Uterine smooth muscle cell (primary cell): ENCODE results near the gene MAP3K7CL. TPM values are rescaled to one million over a fixed set of nuclear protein-coding genes. Genes with fewer than 3 reads are reported as not detected.

Experiments used
- total RNA-seq: library from RNA; depleted of rRNA; stranded (reverse); fragments of >200 nt; gene quantifications from 2 replicates; pipeline ENCODE4 v1.2.3, GENCODE V29; 2014

MAP3K7CL gene
- 11.8 and 19.7 TPM in 2 replicates for total RNA-seq

GRCh38 chr21:29130270-29130969 lies at the start of gene MAP3K7CL:
MAP3K7CL (plus strand) TSS chr21:29130644; CDS start chr21:29133345, 2,701 bp downstream.

Other genes starting within 250 kb of the MAP3K7CL start
- gene LTN1, start 137.8 kb upstream of the MAP3K7CL start, total RNA-seq: 41.6 and 45.7 TPM in 2 replicates
- 17.5 and 17.6 TPM in 2 replicates for gene RWDD2B, start 111.3 kb upstream of the MAP3K7CL start, total RNA-seq
- 41.7 and 50.2 TPM in 2 replicates for gene USP16, start 106.0 kb upstream of the MAP3K7CL start, total RNA-seq
- gene CCT8, start 57.0 kb upstream of the MAP3K7CL start, total RNA-seq: 257 and 387 TPM in 2 replicates
- gene BACH1, start 168.3 kb downstream of the MAP3K7CL start, total RNA-seq: 87.1 and 111 TPM in 2 replicates